Heart left ventricle (tissue), 13 donors: Measurements from ENCODE around the gene PSMB2.

Experiments used
- CTCF ChIP-seq, 12 donors: fragments of 200-600 bp; sonication (generic) in 4 of 12; IDR thresholded peaks; one replicate each; pipeline versions ENCODE4 v1.5.0 to v1.8.0; 2018 to 2022; ENCODE audit warnings: antibody characterized with exemption in 12 of 12, mild to moderate bottlenecking in 5 of 12
- POLR2A ChIP-seq, 2 donors: fragments of 450-650 bp; IDR thresholded peaks; one replicate each; pipeline ENCODE4 v1.6.1; 2017; ENCODE audit warnings: antibody characterized with exemption in 2 of 2, mild to moderate bottlenecking in 2 of 2, moderate library complexity in 2 of 2
- donor health status: ischemic (EF 13 %, LVEDD 7.1; RV severe dilation, severe dysfunction).
- donor health status: DM: no; HTN: yes; CAD: no.
- donor health status: DM: no; HTN: no; CAD: no.
- donor health status: ischemic (EF 25% LVEDD 6.9; RV normal size, moderate dysfunction).
- donor health status: ischemic (EF 25% LVEDD 5.7; RV mildly dilated, moderate dysfunction).
- donor health status: ischemic (EF 35%, LVEDD 5.7; RV mildly dilated, moderate dysfunction).
- donor health status: nonischemic (EF 11% LVEDD 7.7; RV severe dilation, severe dysfunction).
- donor health status: DM: yes; HTN: yes; CAD: no.
- donor health status: PGD.
- donor health status: ischemic (EF 29% LVEDD 5.4; RV normal size, mild dysfunction).
- donor health status: nonischemic (EF 23%, LVEDD 6.1; RV moderate dilation, normal function).

- no peak for TF ChIP-seq CTCF (IDR thresholded peaks at IDR 0.05)
- no peak for TF ChIP-seq POLR2A (IDR thresholded peaks at IDR 0.05)
Measured at GRCh38 chr1:35637401-35637809, 3.9 kb downstream of the PSMB2 start.
